Heart left ventricle (tissue), 16 donors: ENCODE data around the gene SPART. TPM values are rescaled to one million over a fixed set of nuclear protein-coding genes. Genes with fewer than 3 reads are reported as not detected.

Source experiments
- ATAC-seq, 4 donors: fragments of 200-7000 bp; cut with Tn5 transposase; one replicate each; pipeline ENCODE4 v1.9.1; 2020 to 2022; ENCODE audit warnings: moderate library complexity in 4 of 4, mild to moderate bottlenecking in 3 of 4, moderate number of reproducible peaks in 1 of 4
- DNase-seq, 5 donors: peaks; one replicate each; pipeline ENCODE4 v3.0.0-alpha.2; 2020
- H3K27ac ChIP-seq, 12 donors: fragments of 200-600 bp; sonication (generic) in 4 of 12; one replicate each; pipeline versions ENCODE4 v1.5.0 to v1.8.0; 2016 to 2022; ENCODE audit warnings: mild to moderate bottlenecking in 2 of 12
- H3K27me3 ChIP-seq, 9 donors: fragments of 200-600 bp; sonication (generic) in 2 of 9; one replicate each; pipeline versions ENCODE4 v1.5.1 to v1.8.0; 2016 to 2022; ENCODE audit warnings: mild to moderate bottlenecking in 3 of 9
- H3K36me3 ChIP-seq, 9 donors: fragments of 200-600 bp; sonication (generic) in 2 of 9; one replicate each; pipeline versions ENCODE4 v1.5.0 to v1.8.0; 2018 to 2022; ENCODE audit warnings: mild to moderate bottlenecking in 2 of 9
- H3K4me1 ChIP-seq, 12 donors: fragments of 200-600 bp; sonication (generic) in 4 of 12; one replicate each; pipeline versions ENCODE4 v1.5.0 to v1.8.0; 2016 to 2022; ENCODE audit warnings: mild to moderate bottlenecking in 3 of 12
- H3K4me3 ChIP-seq, 12 donors: fragments of 200-600 bp; sonication (generic) in 4 of 12; one replicate each; pipeline versions ENCODE4 v1.5.0 to v1.8.0; 2017 to 2022; ENCODE audit warnings: mild to moderate bottlenecking in 9 of 12, moderate library complexity in 4 of 12
- H3K9me3 ChIP-seq, 12 donors: fragments of 200-600 bp; sonication (generic) in 4 of 12; one replicate each; pipeline versions ENCODE4 v1.5.0 to v1.8.0; 2016 to 2022; ENCODE audit warnings: mild to moderate bottlenecking in 1 of 12
- CTCF ChIP-seq, 12 donors: fragments of 200-600 bp; sonication (generic) in 4 of 12; IDR thresholded peaks; one replicate each; pipeline versions ENCODE4 v1.5.0 to v1.8.0; 2018 to 2022; ENCODE audit warnings: antibody characterized with exemption in 12 of 12, mild to moderate bottlenecking in 5 of 12
- POLR2A ChIP-seq, 2 donors: fragments of 450-650 bp; IDR thresholded peaks; one replicate each; pipeline ENCODE4 v1.6.1; 2017; ENCODE audit warnings: antibody characterized with exemption in 2 of 2, mild to moderate bottlenecking in 2 of 2, moderate library complexity in 2 of 2
- WGBS, 4 donors: extraction: QIAGEN DNeasy Blood & Tissue Kit in 2 of 4; methylation state at CpG; one replicate each; pipeline versions ENCODE4 v1.1.5 to v1.1.7; 2013 to 2018; 5-methylcytosine and 5-hydroxymethylcytosine counted together
- intact Hi-C, 10 donors: fragments of 100-400 bp; cut with DNase I; formaldehyde crosslinking; loops; one replicate each; pipeline versions ENCODE4 v1.11.1 to v1.14.2; 2022
- polyA plus RNA-seq, 2 donors: library from polyadenylated mRNA; stranded (reverse); fragments of 200-250 nt; gene quantifications; one replicate each; pipeline ENCODE4 v1.2.3, GENCODE V29; 2013
- total RNA-seq, 9 donors: library from RNA; depleted of rRNA in 2 of 9; stranded (reverse); fragments of >200 nt in 2 of 9; fragmentation: NEBNext Ultra II Directional in 3 of 9; extraction: Animal tissue kit (Norgen Biotek cat#: 25700) in 3 of 9; gene quantifications; one replicate each; pipeline versions ENCODE4 v1.1.0 to v1.2.4, GENCODE V29; 2016 to 2023
- donor health status: ischemic (EF 13 %, LVEDD 7.1; RV severe dilation, severe dysfunction).
- donor health status: healthy with polysubstance abuse.
- donor health status: DM: no; HTN: yes; CAD: no.
- donor health status: DM: no; HTN: no; CAD: no.
- donor health status: ischemic (EF 25% LVEDD 6.9; RV normal size, moderate dysfunction).
- donor health status: ischemic (EF 25% LVEDD 5.7; RV mildly dilated, moderate dysfunction).
- donor health status: healthy.
- donor health status: DM: yes; HTN: yes; CAD: no.
- donor health status: ischemic (EF 35%, LVEDD 5.7; RV mildly dilated, moderate dysfunction).
- donor health status: nonischemic (EF 11% LVEDD 7.7; RV severe dilation, severe dysfunction).
- donor health status: DM: yes; HTN: yes; CAD: no.
- donor health status: PGD.
- donor health status: ischemic (EF 29% LVEDD 5.4; RV normal size, mild dysfunction).
- donor health status: nonischemic (EF 23%, LVEDD 6.1; RV moderate dilation, normal function).

SPART gene
- total and polyA plus RNA-seq, 11 donors: 12.5 to 41.5 (median 34.2) TPM

DNA sequence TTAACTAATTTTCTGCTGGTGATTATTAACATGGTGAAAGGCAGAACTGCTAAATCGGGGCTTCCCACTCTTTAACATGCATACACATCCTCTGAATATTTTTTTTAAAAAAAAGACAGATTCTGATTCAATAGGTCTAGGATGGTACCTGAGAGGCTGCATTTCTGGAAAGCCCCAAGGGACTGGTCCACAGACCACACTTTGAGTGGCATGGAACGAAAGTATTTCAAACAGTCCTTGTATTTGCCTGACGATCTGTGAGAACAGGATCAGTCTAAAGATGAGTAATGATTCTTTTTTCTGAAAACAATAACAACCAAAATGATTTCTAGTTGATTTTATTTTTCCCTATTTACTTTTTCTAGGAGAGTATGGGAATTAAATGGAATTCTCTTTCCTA is 16.7 kb upstream of the SPART start:
- Histone ChIP-seq H3K4me3 (no peak overlapping the region), H3K27me3 (no peaks in the 10 kb centered on the region), H3K36me3 (no peaks in the 10 kb centered on the region), H3K27ac (no peak overlapping the region), H3K4me1 (peaks cover 0 to 6% (median 0%) of the 10 kb centered on the region in 12 donors), H3K9me3 (no peaks in the 10 kb centered on the region)
- DNase-seq: no peak
- no peak for ATAC-seq
- TF ChIP-seq CTCF (IDR thresholded peaks at IDR 0.05) (no peak), POLR2A (IDR thresholded peaks at IDR 0.05) (no peak)
- intact Hi-C loops: no loop called here
- WGBS, 4 donors: 73 to 82% (median 75%) methylated on average over 3 of the region's 3 CpGs

DNA sequence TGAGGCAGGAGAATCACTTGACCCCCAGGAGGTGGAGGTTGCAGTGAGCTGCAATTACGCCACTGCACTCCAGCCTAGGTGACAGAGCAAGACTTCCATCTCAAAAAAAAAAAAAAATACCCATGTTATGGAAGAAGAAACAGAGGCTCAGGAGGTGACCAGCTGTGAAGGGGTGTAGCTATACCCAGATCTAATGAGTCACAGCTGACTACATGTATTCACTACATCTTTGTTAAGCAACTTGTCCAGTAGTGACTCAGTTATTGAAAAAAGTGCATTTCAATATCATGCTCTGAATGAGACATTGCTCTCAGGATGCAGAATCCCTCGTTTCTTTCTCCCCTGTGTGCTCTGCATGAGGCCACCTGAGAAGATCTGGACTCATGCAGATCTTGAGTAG is 16.1 kb upstream of the SPART start:
- Histone ChIP-seq H3K27ac (no peak overlapping the region), H3K4me1 (peaks cover 0 to 12% (median 0%) of the 10 kb centered on the region in 12 donors), H3K36me3 (no peaks in the 10 kb centered on the region), H3K27me3 (no peaks in the 10 kb centered on the region), H3K4me3 (no peak overlapping the region), H3K9me3 (no peaks in the 10 kb centered on the region)
- DNase-seq: no peak
- 76 to 81% (median 78%) methylated on average over 2 of the region's 2 CpGs for WGBS, 4 donors
- ATAC-seq: peak in 3 of 4 donors; percentile 32 to 90 (median 78)
- no peak for TF ChIP-seq CTCF (IDR thresholded peaks at IDR 0.05)
- no peak for TF ChIP-seq POLR2A (IDR thresholded peaks at IDR 0.05)
- intact Hi-C loops: no loop called here

- WGBS, 4 donors: 80 to 96% (median 89%) methylated on average over 1 of the region's 1 CpG
- no peak for DNase-seq
- Histone ChIP-seq H3K9me3 (no peaks in the 10 kb centered on the region), H3K4me3 (no peak overlapping the region), H3K36me3 (no peaks in the 10 kb centered on the region), H3K27me3 (no peaks in the 10 kb centered on the region), H3K27ac (no peak overlapping the region), H3K4me1 (peaks cover 0 to 15% (median 0%) of the 10 kb centered on the region in 12 donors)
- TF ChIP-seq CTCF (IDR thresholded peaks at IDR 0.05): no peak
- TF ChIP-seq POLR2A (IDR thresholded peaks at IDR 0.05): no peak
- no peak for ATAC-seq
- intact Hi-C loops: no loop called here
These were observed 14.7 kb upstream of the SPART start for GRCh38 chr13:36360903-36361302.

GRCh38 chr13:36359301-36359950 is 13.2 kb upstream of the SPART start:
- TF ChIP-seq CTCF (IDR thresholded peaks at IDR 0.05) (no peak), POLR2A (IDR thresholded peaks at IDR 0.05) (no peak)
- intact Hi-C loops: no loop called here
- H3K4me1 ChIP-seq: peaks cover 0 to 15% (median 0%) of the 10 kb centered on the region in 12 donors
- no peak for ATAC-seq
- 75 to 94% (median 89%) methylated on average over 1 of the region's 1 CpG for WGBS, 4 donors
- no peaks in the 10 kb centered on the region for H3K9me3 ChIP-seq
- no peak overlapping the region for H3K4me3 ChIP-seq
- no peaks in the 10 kb centered on the region for H3K27me3 ChIP-seq
- no peak for DNase-seq
- H3K36me3 ChIP-seq: no peaks in the 10 kb centered on the region
- no peak overlapping the region for H3K27ac ChIP-seq
